GM21737 (cell line): Measurements from ENCODE around the gene MR1.
A peak's percentile ranks its signal among the peaks of the same experiment; 100 is the strongest.

Experiments used
- ATAC-seq: cut with Tn5 transposase; IDR thresholded peaks from one replicate; pipeline ENCODE4 v1.9.1; 2021; ENCODE audit warnings: mild to moderate bottlenecking, moderate library complexity; ENCODE audit not compliant: unreplicated experiment

Gene MR1

GRCh38 chr1:181062836-181063428 is 29.1 kb downstream of the MR1 start:
- peak; percentile 68 for ATAC-seq

GRCh38 chr1:181064011-181064623 is 30.3 kb downstream of the MR1 start:
- no peak for ATAC-seq

GRCh38 chr1:181064702-181065101 is 30.9 kb downstream of the MR1 start:
- ATAC-seq, result no peak

GRCh38 chr1:181073638-181074037 is 39.9 kb downstream of the MR1 start:
- no peak for ATAC-seq

GRCh38 chr1:181075766-181076350 is 42.1 kb downstream of the MR1 start:
- ATAC-seq, result no peak

- no peak for ATAC-seq
Measured at GRCh38 chr1:181076852-181077251, 43.1 kb downstream of the MR1 start.

GRCh38 chr1:181077576-181078242 is 43.9 kb downstream of the MR1 start:
- ATAC-seq, result no peak

GRCh38 chr1:181079382-181079781 is 45.6 kb downstream of the MR1 start:
- no peak for ATAC-seq

- no peak for ATAC-seq
Measured at GRCh38 chr1:181079920-181080319, 46.1 kb downstream of the MR1 start.

GRCh38 chr1:181080556-181080955 is 46.8 kb downstream of the MR1 start:
- ATAC-seq, result no peak

GRCh38 chr1:181081395-181081794 is 47.6 kb downstream of the MR1 start:
- no peak for ATAC-seq

GRCh38 chr1:181083842-181084605 is 50.2 kb downstream of the MR1 start:
- ATAC-seq, result peak; percentile 28

- no peak for ATAC-seq
Measured at GRCh38 chr1:181084606-181084969, 50.8 kb downstream of the MR1 start.

- no peak for ATAC-seq
Measured at GRCh38 chr1:181086091-181086490, 52.3 kb downstream of the MR1 start.

GRCh38 chr1:181086926-181087325 is 53.1 kb downstream of the MR1 start:
- ATAC-seq, result no peak

GRCh38 chr1:181087400-181087901 is 53.7 kb downstream of the MR1 start:
- no peak for ATAC-seq

- peak; percentile 74 for ATAC-seq
Measured at GRCh38 chr1:181088079-181089016, 54.6 kb downstream of the MR1 start, which contains the start of gene IER5. Gene IER5, plus strand, starts transcription at chr1:181088700. Its CDS starts 203 bp downstream, at chr1:181088903.

- ATAC-seq, result peak; percentile 7
Measured at GRCh38 chr1:181089017-181089675, 55.4 kb downstream of the MR1 start.
